ENCODE measurements around the gene DCBLD1. TPM values are rescaled to one million over a fixed set of nuclear protein-coding genes. Genes with fewer than 3 reads are reported as not detected.

The DCBLD1 gene
- total and polyA plus RNA-seq, 9 of the 15 experiments (the other 6 are each of a cell fraction or from before 2014, with no cell fraction given), result 0.80 to 8.5 (median 6.8) TPM

DNA sequence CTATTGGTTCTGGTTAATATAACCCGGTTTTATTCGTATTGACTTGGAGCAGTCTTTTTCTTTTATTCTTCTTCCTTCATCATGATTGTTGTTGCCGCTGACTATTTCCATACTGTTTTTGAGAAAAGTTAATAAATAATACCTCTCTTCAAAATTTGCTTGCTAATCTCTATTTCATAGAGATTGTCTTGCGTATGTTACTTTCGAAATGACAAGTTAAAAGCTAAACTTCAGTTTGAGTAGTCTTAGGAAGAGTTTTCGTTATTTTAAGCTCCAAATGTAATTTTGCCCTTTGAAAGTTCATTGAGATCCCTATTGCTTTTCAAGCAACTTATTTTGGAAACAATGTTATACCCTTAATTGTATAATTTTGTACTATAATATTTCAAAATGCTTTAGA is 36.4 kb downstream of the DCBLD1 start:
- Histone ChIP-seq H2AFZ (ENCODE audit: low read depth, low read length) (no peak overlapping the region), H3K36me3 (ENCODE audit: control insufficient read depth, insufficient read depth, low read length) (no peaks in the 10 kb centered on the region), H3K4me2 (ENCODE audit: insufficient read depth, low read length) (no peak overlapping the region), H3K27ac (ENCODE audit: extremely low read depth, low read depth, low read length) (no peak overlapping the region), H3K9ac (ENCODE audit: insufficient read depth in 1 of 2, low read depth in 2 of 2, low read length in 2 of 2) (no peak overlapping the region), H3K79me2 (ENCODE audit: control insufficient read depth, insufficient read depth, low read length) (no peaks in the 10 kb centered on the region), H3K9me3 (replicated peaks; ENCODE audit: control insufficient read depth, insufficient read depth, low read depth, low read length) (no peaks in the 10 kb centered on the region), H3K9me1 (ENCODE audit: control insufficient read depth, insufficient read depth, low read length) (no peaks in the 10 kb centered on the region), H4K20me1 (replicated peaks; ENCODE audit: control insufficient read depth, insufficient read depth, low read length) (no peaks in the 10 kb centered on the region), H3K4me3 (no peak overlapping the region), H3K27me3 (ENCODE audit: control insufficient read depth in 2 of 2, insufficient read depth in 2 of 2, low read length in 2 of 2) (no peaks in the 10 kb centered on the region), H3K4me1 (replicated peaks in 1 of 2; ENCODE audit: control insufficient read depth in 2 of 2, insufficient read depth in 2 of 2, low read length in 2 of 2) (no peaks in the 10 kb centered on the region)
- no peak for ATAC-seq
- FAIRE-seq, result no peak
- 80% methylated on average over 6 of the region's 6 CpGs for WGBS (ENCODE audit: insufficient coverage, low coverage, missing lambda C conversion rate)
- intact Hi-C loops (cut with micrococcal nuclease), result loop anchor here (5.0 kb wide), 1 partner anchor 37 kb away; the partner anchor contains the start of gene DCBLD1
- BruUV-seq (replicated peaks), result no TSS peak
- CTCF ChIA-PET (ENCODE audit: low intra/inter-chr PET ratio), result no interaction called here
- POLR2A ChIA-PET, result interaction anchor here (1.2 kb wide), 1 partner anchor 13 kb away, joined by 3 read pairs; no protein-coding TSS in a partner anchor
- in situ Hi-C loops (cut with MboI), result no loop called here
- TF ChIP-seq GABPA (tag; conservative IDR thresholded peaks at IDR 0.05; ENCODE audit: low read depth) (no peak), MCM5 (IDR thresholded peaks at IDR 0.05; ENCODE audit: low read depth) (no peak), RAD51 (IDR thresholded peaks at IDR 0.05; ENCODE audit: borderline replicate concordance, low read depth) (no peak), RFX5 (IDR thresholded peaks at IDR 0.05; ENCODE audit: low read depth, low read length) (no peak), CSDE1 (IDR thresholded peaks at IDR 0.05) (no peak)
- TF ChIP-seq, protein P1, sequence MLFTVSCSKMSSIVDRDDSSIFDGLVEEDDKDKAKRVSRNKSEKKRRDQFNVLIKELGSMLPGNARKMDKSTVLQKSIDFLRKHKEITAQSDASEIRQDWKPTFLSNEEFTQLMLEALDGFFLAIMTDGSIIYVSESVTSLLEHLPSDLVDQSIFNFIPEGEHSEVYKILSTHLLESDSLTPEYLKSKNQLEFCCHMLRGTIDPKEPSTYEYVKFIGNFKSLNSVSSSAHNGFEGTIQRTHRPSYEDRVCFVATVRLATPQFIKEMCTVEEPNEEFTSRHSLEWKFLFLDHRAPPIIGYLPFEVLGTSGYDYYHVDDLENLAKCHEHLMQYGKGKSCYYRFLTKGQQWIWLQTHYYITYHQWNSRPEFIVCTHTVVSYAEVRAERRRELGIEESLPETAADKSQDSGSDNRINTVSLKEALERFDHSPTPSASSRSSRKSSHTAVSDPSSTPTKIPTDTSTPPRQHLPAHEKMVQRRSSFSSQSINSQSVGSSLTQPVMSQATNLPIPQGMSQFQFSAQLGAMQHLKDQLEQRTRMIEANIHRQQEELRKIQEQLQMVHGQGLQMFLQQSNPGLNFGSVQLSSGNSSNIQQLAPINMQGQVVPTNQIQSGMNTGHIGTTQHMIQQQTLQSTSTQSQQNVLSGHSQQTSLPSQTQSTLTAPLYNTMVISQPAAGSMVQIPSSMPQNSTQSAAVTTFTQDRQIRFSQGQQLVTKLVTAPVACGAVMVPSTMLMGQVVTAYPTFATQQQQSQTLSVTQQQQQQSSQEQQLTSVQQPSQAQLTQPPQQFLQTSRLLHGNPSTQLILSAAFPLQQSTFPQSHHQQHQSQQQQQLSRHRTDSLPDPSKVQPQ (CRISPR knock-in tag; IDR thresholded peaks at IDR 0.05; ENCODE audit: borderline replicate concordance), result no peak
- no peak for DNase-seq (ENCODE audit: extremely low read depth in 1 of 4, low spot score in 3 of 4)
